ENCODE data around the gene DUSP5. TPM values are rescaled to one million over a fixed set of nuclear protein-coding genes. Genes with fewer than 3 reads are reported as not detected.
A peak's percentile ranks its signal among the peaks of the same experiment; 100 is the strongest.

The DUSP5 gene
- total and polyA plus RNA-seq, 10 of the 15 experiments (the other 5 are each of a cell fraction or from before 2014, with no cell fraction given) = 2.1 to 95.9 (median 23.4) TPM

GRCh38 chr10:110498087-110498981 is 627 bp downstream of the DUSP5 start:
- SMC1A ChIA-PET (ENCODE audit: uncharacterized antibody, unreplicated experiment) = interaction anchor here (0.8 to 14.7 kb wide), 22 partner anchors 21 to 192 kb away, joined by 3 to 261 read pairs (median 6); partner anchors contain the start of gene SMNDC1
- BruUV-seq (replicated peaks) = no TSS peak

More at GRCh38 chr10:110498087-110498981, 627 bp downstream of the DUSP5 start:
- Histone ChIP-seq H3K36me3 (ENCODE audit: control insufficient read depth in 2 of 2, insufficient read depth in 2 of 2, low read length in 1 of 2) (no peaks in the 10 kb centered on the region), H3K4me1 (ENCODE audit: control insufficient read depth, insufficient read depth, low read length) (peaks cover 34% of the 10 kb centered on the region), H3K79me2 (ENCODE audit: control insufficient read depth, insufficient read depth, low read length) (peaks cover 71% of the 10 kb centered on the region), H3K27ac (ENCODE audit: control insufficient read depth, insufficient read depth) (peak overlapping the region; percentile 91), H4K20me1 (ENCODE audit: control insufficient read depth, insufficient read depth) (peaks cover 4% of the 10 kb centered on the region; the same call in 1 of the 2 replicates), H3K9me3 (replicated peaks; ENCODE audit: control insufficient read depth, insufficient read depth, low read length) (no peaks in the 10 kb centered on the region), H3K4me3 (peak overlapping the region; percentile 95), H3K9ac (ENCODE audit: control insufficient read depth, insufficient read depth, low read length) (peak overlapping the region; percentile 96), H3K27me3 (replicated peaks in 1 of 2; ENCODE audit: control insufficient read depth in 2 of 2, insufficient read depth in 2 of 2, low read length in 1 of 2) (no peaks in the 10 kb centered on the region), H3K4me2 (ENCODE audit: control insufficient read depth, insufficient read depth) (peak overlapping the region; percentile 97), H2AFZ (ENCODE audit: control insufficient read depth, low read depth, low read length) (no peak overlapping the region)
- TF ChIP-seq NFXL1 (IDR thresholded peaks at IDR 0.05; ENCODE audit: borderline replicate concordance) = no peak
- peak; percentile 82 for TF ChIP-seq NKRF (conservative IDR thresholded peaks at IDR 0.05)
- TF ChIP-seq MLLT1 (IDR thresholded peaks at IDR 0.05) = peak; percentile 51; the same call in 1 of the 2 replicates
- peak; percentile 4; the same call in 1 of the 2 replicates for TF ChIP-seq YY1 (IDR thresholded peaks at IDR 0.05; ENCODE audit: low read depth, low read length)
- TF ChIP-seq POLR2A (IDR thresholded peaks at IDR 0.05; ENCODE audit: low read depth, low read length) = peak; percentile 3; the same call in 1 of the 2 replicates
- 0 out of 2 replicates have a peak, but pooled peaks have one; percentile 77 for TF ChIP-seq SMARCA5 (IDR thresholded peaks at IDR 0.05)
- peak; percentile 35; the same call in 1 of the 2 replicates for TF ChIP-seq POLR2AphosphoS5 (IDR thresholded peaks at IDR 0.05; ENCODE audit: low read length)
- no peak for TF ChIP-seq SMC3 (IDR thresholded peaks at IDR 0.05; ENCODE audit: borderline replicate concordance, low read length)
- no peak for TF ChIP-seq RELA (IDR thresholded peaks at IDR 0.05; ENCODE audit: borderline replicate concordance, partially characterized antibody)
- 0 out of 2 replicates have a peak, but pooled peaks have one; percentile 6 for TF ChIP-seq TCF3 (IDR thresholded peaks at IDR 0.05; ENCODE audit: borderline replicate concordance, insufficient read depth, low read depth, low read length)
- 0 out of 2 replicates have a peak, but pooled peaks have one; percentile 49 for TF ChIP-seq ZNF217 (IDR thresholded peaks at IDR 0.05)
- peak; percentile 51 for TF ChIP-seq GATAD2B (conservative IDR thresholded peaks at IDR 0.05; ENCODE audit: low read depth)
- TF ChIP-seq IKZF1 (conservative IDR thresholded peaks at IDR 0.05) = peak; percentile 35
- TF ChIP-seq DPF2 (IDR thresholded peaks at IDR 0.05) = peak; percentile 62
- no peak for TF ChIP-seq ELK1 (IDR thresholded peaks at IDR 0.05; ENCODE audit: low read depth, low read length)
- peak in 1 of 2 experiments; percentile 72; a peak in 2 of 4 replicates for TF ChIP-seq BHLHE40 (IDR thresholded peaks at IDR 0.05; ENCODE audit: borderline replicate concordance in 1 of 2, low read depth in 2 of 2, low read length in 1 of 2)
- no peak for TF ChIP-seq ASH2L (IDR thresholded peaks at IDR 0.05; ENCODE audit: borderline replicate concordance, low read depth)
- peak; percentile 98 for TF ChIP-seq LARP7 (IDR thresholded peaks at IDR 0.05)
- ChIA-PET CTCF (interaction anchor here (0.6 to 16.7 kb wide), 23 partner anchors 9 to 290 kb away, joined by 3 to 251 read pairs (median 5); partner anchors contain the start of gene SMNDC1), RAD21 (ENCODE audit: unreplicated experiment) (interaction anchor here (0.6 to 11.3 kb wide), 34 partner anchors 13 to 431 kb away, joined by 3 to 325 read pairs (median 4); partner anchors contain the start of gene SMNDC1), POLR2A (interaction anchor here (0.7 to 7.8 kb wide), 20 partner anchors 31 to 193 kb away, joined by 3 to 102 read pairs (median 4); partner anchors contain the start of gene SMNDC1)
- in situ Hi-C loops (cut with MboI) (no loop called here), intact Hi-C loops (cut with micrococcal nuclease; ENCODE audit: unreplicated experiment) (loop anchor here (5.0 kb wide), 2 partner anchors 36 to 274 kb away; no protein-coding TSS in a partner anchor)
- no peak for ATAC-seq
- DNase-seq (ENCODE audit: low read depth, low spot score) = no peak
- FAIRE-seq = no peak
- 3% methylated on average over 105 of the region's 107 CpGs for WGBS (ENCODE audit: insufficient coverage, insufficient replicate concordance, low lambda C conversion rate, missing lambda C conversion rate)
